Nephron (organoid): ENCODE measurements around the gene GNS.

Experiments
- H3K27ac Mint-ChIP-seq, 3 experiments: 2 replicates each; pipeline ENCODE4 v1.8.0; 2020; ENCODE audit warnings: mixed read lengths in 3 of 3, mild to moderate bottlenecking in 2 of 3, moderate library complexity in 1 of 3
- H3K27me3 Mint-ChIP-seq: 2 replicates; pipeline ENCODE4 v1.8.0; 2021; ENCODE audit warnings: low read depth, mild to moderate bottlenecking, moderate library complexity, mixed read lengths
- H3K36me3 Mint-ChIP-seq: 2 replicates; pipeline ENCODE4 v1.8.0; 2020; ENCODE audit warnings: low read depth, mixed read lengths
- H3K4me1 Mint-ChIP-seq: 2 replicates; pipeline ENCODE4 v1.8.0; 2020; ENCODE audit warnings: mixed read lengths
- H3K4me3 Mint-ChIP-seq, 3 experiments: 2 replicates each; pipeline ENCODE4 v1.8.0; 2020; ENCODE audit warnings: mild to moderate bottlenecking in 3 of 3, mixed read lengths in 3 of 3, moderate library complexity in 2 of 3
- H3K9me3 Mint-ChIP-seq: 2 replicates; pipeline ENCODE4 v1.8.0; 2020; ENCODE audit warnings: mixed read lengths
- CTCF ChIP-seq, 3 experiments: fragments of 200-600 bp; sonication (generic); IDR thresholded peaks; one replicate each; pipeline ENCODE4 v1.5.0; 2021; ENCODE audit warnings: antibody characterized with exemption in 3 of 3; ENCODE audit not compliant: unreplicated experiment in 3 of 3

GNS gene

GRCh38 chr12:64767495-64767894, 8.3 kb upstream of the GNS start:
- H3K4me3 Mint-ChIP-seq, result no peak overlapping the region
- peaks cover 5% of the 10 kb centered on the region for H3K36me3 Mint-ChIP-seq
- no peaks in the 10 kb centered on the region for H3K4me1 Mint-ChIP-seq
- H3K27ac Mint-ChIP-seq, result no peak overlapping the region
- TF ChIP-seq CTCF (IDR thresholded peaks at IDR 0.05; ENCODE audit: unreplicated experiment in 3 of 3), result no peak
- H3K27me3 Mint-ChIP-seq, result no peaks in the 10 kb centered on the region
- H3K9me3 Mint-ChIP-seq, result peaks cover 6% of the 10 kb centered on the region

GRCh38 chr12:64760808-64761573, 1.8 kb upstream of the GNS start:
- Mint-ChIP-seq H3K4me3 (no peak overlapping the region), H3K4me1 (peaks cover 24% of the 10 kb centered on the region), H3K36me3 (peaks cover 6% of the 10 kb centered on the region), H3K27ac (no peak overlapping the region), H3K9me3 (no peaks in the 10 kb centered on the region), H3K27me3 (no peaks in the 10 kb centered on the region)
- TF ChIP-seq CTCF (IDR thresholded peaks at IDR 0.05; ENCODE audit: unreplicated experiment in 3 of 3), result no peak

GRCh38 chr12:64757771-64758170, 1.4 kb downstream of the GNS start:
- Mint-ChIP-seq H3K27ac (peak overlapping the region in 1 of 3 experiments; percentile 39), H3K4me1 (peaks cover 24% of the 10 kb centered on the region), H3K36me3 (peaks cover 18% of the 10 kb centered on the region), H3K4me3 (peak overlapping the region; percentile 72 to 80 (median 79)), H3K9me3 (no peaks in the 10 kb centered on the region), H3K27me3 (no peaks in the 10 kb centered on the region)
- no peak for TF ChIP-seq CTCF (IDR thresholded peaks at IDR 0.05; ENCODE audit: unreplicated experiment in 3 of 3)

- Mint-ChIP-seq H3K27ac (no peak overlapping the region), H3K27me3 (no peaks in the 10 kb centered on the region), H3K36me3 (peaks cover 19% of the 10 kb centered on the region), H3K9me3 (no peaks in the 10 kb centered on the region), H3K4me3 (peak overlapping the region; percentile 8 to 51 (median 38)), H3K4me1 (peaks cover 24% of the 10 kb centered on the region)
- TF ChIP-seq CTCF (IDR thresholded peaks at IDR 0.05; ENCODE audit: unreplicated experiment in 3 of 3), result no peak
Measured at GRCh38 chr12:64756376-64756775, 2.8 kb downstream of the GNS start.

GRCh38 chr12:64753427-64753826, 5.8 kb downstream of the GNS start:
- H3K36me3 Mint-ChIP-seq, result peaks cover 37% of the 10 kb centered on the region
- no peaks in the 10 kb centered on the region for H3K27me3 Mint-ChIP-seq
- H3K9me3 Mint-ChIP-seq, result no peaks in the 10 kb centered on the region
- no peak overlapping the region for H3K4me3 Mint-ChIP-seq
- H3K4me1 Mint-ChIP-seq, result peaks cover 10% of the 10 kb centered on the region
- TF ChIP-seq CTCF (IDR thresholded peaks at IDR 0.05; ENCODE audit: unreplicated experiment in 3 of 3), result no peak
- H3K27ac Mint-ChIP-seq, result no peak overlapping the region

GRCh38 chr12:64752833-64753238, 6.4 kb downstream of the GNS start:
- Mint-ChIP-seq H3K4me1 (peaks cover 8% of the 10 kb centered on the region), H3K9me3 (no peaks in the 10 kb centered on the region), H3K4me3 (no peak overlapping the region), H3K27me3 (no peaks in the 10 kb centered on the region), H3K36me3 (peaks cover 42% of the 10 kb centered on the region), H3K27ac (no peak overlapping the region)
- no peak for TF ChIP-seq CTCF (IDR thresholded peaks at IDR 0.05; ENCODE audit: unreplicated experiment in 3 of 3)
